Activated naive CD8-positive, alpha-beta T cell treated with anti-CD3 and anti-CD28 coated beads for 36 hours (primary cell): Measurements from ENCODE around the gene PCNP. TPM values are rescaled to one million over a fixed set of nuclear protein-coding genes. Genes with fewer than 3 reads are reported as not detected.
"Not testable (repeated sequence)": the region's sequence is repeated elsewhere in the genome, so short reads cannot be mapped to it uniquely, and the experiment has no call there.

Experiments used
- DNase-seq: peaks from one replicate; pipeline ENCODE4 v3.0.0; 2021
- H3K27ac Mint-ChIP-seq: one replicate; pipeline ENCODE4 v1.8.0; 2022; ENCODE audit warnings: mild to moderate bottlenecking, moderate library complexity, mixed read lengths
- H3K27me3 Mint-ChIP-seq: one replicate; pipeline ENCODE4 v1.8.0; 2022; ENCODE audit warnings: mild to moderate bottlenecking, mixed read lengths
- H3K36me3 Mint-ChIP-seq: one replicate; pipeline ENCODE4 v1.8.0; 2021; ENCODE audit warnings: mild to moderate bottlenecking, mixed read lengths
- H3K4me1 Mint-ChIP-seq: one replicate; pipeline ENCODE4 v1.8.0; 2021; ENCODE audit warnings: mixed read lengths
- H3K4me3 Mint-ChIP-seq: one replicate; pipeline ENCODE4 v1.8.0; 2022; ENCODE audit warnings: mild to moderate bottlenecking, moderate library complexity, mixed read lengths
- H3K9me3 Mint-ChIP-seq: one replicate; pipeline ENCODE4 v1.8.0; 2022; ENCODE audit warnings: mixed read lengths
- total RNA-seq, 2 experiments: library from RNA; stranded (reverse); gene quantifications; one replicate each; pipeline ENCODE4 v1.2.3, GENCODE V29; 2021

PCNP gene
- total RNA-seq, 2 experiments from 2014 or later: 181 to 186 TPM

- no peak for DNase-seq
- peaks cover 1% of the 10 kb centered on the region for H3K9me3 Mint-ChIP-seq
- H3K27ac Mint-ChIP-seq: no peak overlapping the region
- H3K36me3 Mint-ChIP-seq: peaks cover 14% of the 10 kb centered on the region
- peaks cover 3% of the 10 kb centered on the region for H3K4me1 Mint-ChIP-seq
- no peak overlapping the region for H3K4me3 Mint-ChIP-seq
- no peaks in the 10 kb centered on the region for H3K27me3 Mint-ChIP-seq
Measured at GRCh38 chr3:101603184-101603583, 29.2 kb downstream of the PCNP start.

- H3K36me3 Mint-ChIP-seq: peaks cover 12% of the 10 kb centered on the region
- not testable (repeated sequence) for H3K4me3 Mint-ChIP-seq, H3K9me3 Mint-ChIP-seq, H3K27ac Mint-ChIP-seq, DNase-seq, H3K27me3 Mint-ChIP-seq, H3K4me1 Mint-ChIP-seq
Measured at GRCh38 chr3:101605398-101605797, 31.4 kb downstream of the PCNP start.

GRCh38 chr3:101611023-101611422 is 37.0 kb downstream of the PCNP start:
- Mint-ChIP-seq H3K27ac (no peak overlapping the region), H3K27me3 (no peaks in the 10 kb centered on the region), H3K36me3 (no peaks in the 10 kb centered on the region), H3K4me1 (no peaks in the 10 kb centered on the region), H3K9me3 (no peaks in the 10 kb centered on the region), H3K4me3 (no peak overlapping the region)
- DNase-seq: no peak

GRCh38 chr3:101613014-101613413 is 39.0 kb downstream of the PCNP start:
- DNase-seq, H3K4me3 Mint-ChIP-seq, H3K36me3 Mint-ChIP-seq, H3K4me1 Mint-ChIP-seq, H3K9me3 Mint-ChIP-seq, H3K27me3 Mint-ChIP-seq, H3K27ac Mint-ChIP-seq: not testable (repeated sequence)

GRCh38 chr3:101615525-101615924 is 41.5 kb downstream of the PCNP start:
- no peaks in the 10 kb centered on the region for H3K27me3 Mint-ChIP-seq
- H3K9me3 Mint-ChIP-seq: no peaks in the 10 kb centered on the region
- no peak overlapping the region for H3K27ac Mint-ChIP-seq
- H3K4me1 Mint-ChIP-seq: no peaks in the 10 kb centered on the region
- no peak for DNase-seq
- no peaks in the 10 kb centered on the region for H3K36me3 Mint-ChIP-seq
- H3K4me3 Mint-ChIP-seq: no peak overlapping the region

- Mint-ChIP-seq H3K9me3 (no peaks in the 10 kb centered on the region), H3K4me3 (no peak overlapping the region), H3K27ac (no peak overlapping the region), H3K36me3 (no peaks in the 10 kb centered on the region), H3K27me3 (no peaks in the 10 kb centered on the region), H3K4me1 (no peaks in the 10 kb centered on the region)
- DNase-seq: no peak
Measured at GRCh38 chr3:101617478-101617877, 43.5 kb downstream of the PCNP start.

GRCh38 chr3:101618726-101619125 is 44.7 kb downstream of the PCNP start:
- no peaks in the 10 kb centered on the region for H3K9me3 Mint-ChIP-seq
- no peak overlapping the region for H3K4me3 Mint-ChIP-seq
- DNase-seq: no peak
- no peak overlapping the region for H3K27ac Mint-ChIP-seq
- H3K36me3 Mint-ChIP-seq: no peaks in the 10 kb centered on the region
- no peaks in the 10 kb centered on the region for H3K4me1 Mint-ChIP-seq
- no peaks in the 10 kb centered on the region for H3K27me3 Mint-ChIP-seq

- H3K27me3 Mint-ChIP-seq: no peaks in the 10 kb centered on the region
- H3K4me1 Mint-ChIP-seq: no peaks in the 10 kb centered on the region
- peaks cover under 1% of the 10 kb centered on the region for H3K36me3 Mint-ChIP-seq
- H3K4me3 Mint-ChIP-seq: no peak overlapping the region
- no peak for DNase-seq
- no peaks in the 10 kb centered on the region for H3K9me3 Mint-ChIP-seq
- no peak overlapping the region for H3K27ac Mint-ChIP-seq
Measured at GRCh38 chr3:101619734-101620133, 45.8 kb downstream of the PCNP start.

- peaks cover 4% of the 10 kb centered on the region for H3K36me3 Mint-ChIP-seq
- H3K9me3 Mint-ChIP-seq: no peaks in the 10 kb centered on the region
- H3K27me3 Mint-ChIP-seq: no peaks in the 10 kb centered on the region
- no peak overlapping the region for H3K27ac Mint-ChIP-seq
- H3K4me1 Mint-ChIP-seq: no peaks in the 10 kb centered on the region
- no peak overlapping the region for H3K4me3 Mint-ChIP-seq
- DNase-seq: no peak
Measured at GRCh38 chr3:101623656-101624055, 49.7 kb downstream of the PCNP start.

GRCh38 chr3:101624857-101625256 is 50.9 kb downstream of the PCNP start:
- no peaks in the 10 kb centered on the region for H3K27me3 Mint-ChIP-seq
- H3K9me3 Mint-ChIP-seq: no peaks in the 10 kb centered on the region
- H3K36me3 Mint-ChIP-seq: peaks cover 4% of the 10 kb centered on the region
- H3K4me3 Mint-ChIP-seq: no peak overlapping the region
- peaks cover 1% of the 10 kb centered on the region for H3K4me1 Mint-ChIP-seq
- no peak for DNase-seq
- no peak overlapping the region for H3K27ac Mint-ChIP-seq

GRCh38 chr3:101625879-101626278 is 51.9 kb downstream of the PCNP start:
- Mint-ChIP-seq H3K36me3 (peaks cover 4% of the 10 kb centered on the region), H3K4me3 (no peak overlapping the region), H3K27me3 (no peaks in the 10 kb centered on the region), H3K9me3 (no peaks in the 10 kb centered on the region), H3K27ac (no peak overlapping the region), H3K4me1 (peaks cover 1% of the 10 kb centered on the region)
- no peak for DNase-seq

- no peak overlapping the region for H3K27ac Mint-ChIP-seq
- H3K4me1 Mint-ChIP-seq: peaks cover 1% of the 10 kb centered on the region
- no peaks in the 10 kb centered on the region for H3K27me3 Mint-ChIP-seq
- no peak overlapping the region for H3K4me3 Mint-ChIP-seq
- DNase-seq: no peak
- H3K9me3 Mint-ChIP-seq: no peaks in the 10 kb centered on the region
- peaks cover 4% of the 10 kb centered on the region for H3K36me3 Mint-ChIP-seq
Measured at GRCh38 chr3:101629219-101629618, 55.2 kb downstream of the PCNP start.

GRCh38 chr3:101631098-101631796 is 57.3 kb downstream of the PCNP start:
- no peaks in the 10 kb centered on the region for H3K9me3 Mint-ChIP-seq
- H3K4me3 Mint-ChIP-seq: no peak overlapping the region
- DNase-seq: no peak
- no peak overlapping the region for H3K27ac Mint-ChIP-seq
- no peaks in the 10 kb centered on the region for H3K36me3 Mint-ChIP-seq
- peaks cover 3% of the 10 kb centered on the region for H3K4me1 Mint-ChIP-seq
- H3K27me3 Mint-ChIP-seq: no peaks in the 10 kb centered on the region

GRCh38 chr3:101631959-101632358 is 58.0 kb downstream of the PCNP start:
- H3K27ac Mint-ChIP-seq, H3K36me3 Mint-ChIP-seq, H3K4me1 Mint-ChIP-seq, H3K4me3 Mint-ChIP-seq, H3K9me3 Mint-ChIP-seq, H3K27me3 Mint-ChIP-seq, DNase-seq: not testable (repeated sequence)

GRCh38 chr3:101632586-101632985 is 58.6 kb downstream of the PCNP start:
- no peaks in the 10 kb centered on the region for H3K27me3 Mint-ChIP-seq
- H3K36me3 Mint-ChIP-seq: no peaks in the 10 kb centered on the region
- no peak overlapping the region for H3K4me3 Mint-ChIP-seq

GRCh38 chr3:101633186-101633585 is 59.2 kb downstream of the PCNP start:
- H3K27me3 Mint-ChIP-seq: no peaks in the 10 kb centered on the region
- H3K27ac Mint-ChIP-seq: no peak overlapping the region
- no peaks in the 10 kb centered on the region for H3K36me3 Mint-ChIP-seq
- no peak for DNase-seq
- no peaks in the 10 kb centered on the region for H3K9me3 Mint-ChIP-seq
- H3K4me3 Mint-ChIP-seq: no peak overlapping the region
- H3K4me1 Mint-ChIP-seq: peaks cover 5% of the 10 kb centered on the region

More at GRCh38 chr3:101632586-101632985, 58.6 kb downstream of the PCNP start:
- no peak for DNase-seq
- peaks cover 5% of the 10 kb centered on the region for H3K4me1 Mint-ChIP-seq
- no peaks in the 10 kb centered on the region for H3K9me3 Mint-ChIP-seq
- H3K27ac Mint-ChIP-seq: no peak overlapping the region
